ENCODE data around the gene AHSA1.
"Not testable (repeated sequence)": the region's sequence is repeated elsewhere in the genome, so short reads cannot be mapped to it uniquely, and the experiment has no call there.

AHSA1 gene

GRCh38 chr14:77457522-77458248 lies at the start of gene AHSA1, which contains the start of gene VIPAS39:
TSS of gene AHSA1 (plus strand) at chr14:77458093. CDS start at chr14:77458190, 97 bp downstream.
TSS of gene VIPAS39 (minus strand) at chr14:77457601. CDS start at chr14:77454102, 3,499 bp downstream.
- TF ChIP-seq FOXA1 (IDR thresholded peaks at IDR 0.05) (no peak), L3MBTL2 (conservative IDR thresholded peaks at IDR 0.05) (peak; percentile 65), ZNF384 (IDR thresholded peaks at IDR 0.05) (no peak), ARNT (IDR thresholded peaks at IDR 0.05) (no peak), CTBP1 (IDR thresholded peaks at IDR 0.05; ENCODE audit: borderline replicate concordance) (peak; percentile 9; the same call in 1 of the 2 replicates), LEF1 (IDR thresholded peaks at IDR 0.05; ENCODE audit: borderline replicate concordance) (no peak), HDGF (IDR thresholded peaks at IDR 0.05; ENCODE audit: borderline replicate concordance) (no peak), NFRKB (IDR thresholded peaks at IDR 0.05) (no peak), SP1 (IDR thresholded peaks at IDR 0.05) (no peak), TARDBP (IDR thresholded peaks at IDR 0.05) (no peak), FOXK2 (IDR thresholded peaks at IDR 0.05) (no peak), SUZ12 (IDR thresholded peaks at IDR 0.05) (peak; percentile 94), FOXM1 (IDR thresholded peaks at IDR 0.05; ENCODE audit: borderline replicate concordance) (no peak), BHLHE40 (IDR thresholded peaks at IDR 0.05; ENCODE audit: borderline replicate concordance) (no peak), ELF4 (IDR thresholded peaks at IDR 0.05) (peak; percentile 85)
- TF ChIP-seq, protein P1, sequence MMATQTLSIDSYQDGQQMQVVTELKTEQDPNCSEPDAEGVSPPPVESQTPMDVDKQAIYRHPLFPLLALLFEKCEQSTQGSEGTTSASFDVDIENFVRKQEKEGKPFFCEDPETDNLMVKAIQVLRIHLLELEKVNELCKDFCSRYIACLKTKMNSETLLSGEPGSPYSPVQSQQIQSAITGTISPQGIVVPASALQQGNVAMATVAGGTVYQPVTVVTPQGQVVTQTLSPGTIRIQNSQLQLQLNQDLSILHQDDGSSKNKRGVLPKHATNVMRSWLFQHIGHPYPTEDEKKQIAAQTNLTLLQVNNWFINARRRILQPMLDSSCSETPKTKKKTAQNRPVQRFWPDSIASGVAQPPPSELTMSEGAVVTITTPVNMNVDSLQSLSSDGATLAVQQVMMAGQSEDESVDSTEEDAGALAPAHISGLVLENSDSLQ (IDR thresholded peaks at IDR 0.05) = no peak
- ChIA-PET POLR2A (interaction anchor here (0.6 to 2.4 kb wide), 13 partner anchors 9 to 181 kb away, joined by 3 to 10 read pairs (median 4); partner anchors contain the start of genes GSTZ1, POMT2, SAMD15 and TMED8), CTCF (interaction anchor here (0.6 to 1.2 kb wide), 2 partner anchors 12 to 32 kb away, joined by 3 read pairs; no protein-coding TSS in a partner anchor)
- peak; percentile 92 for DNase-seq (ENCODE audit: extremely low spot score)

GRCh38 chr14:77409131-77409533 lies 48.8 kb upstream of the AHSA1 start:
- POLR2A ChIA-PET = no interaction called here
- CTCF ChIA-PET = no interaction called here
- DNase-seq (ENCODE audit: extremely low spot score) = no peak
- peak; percentile 44 for TF ChIP-seq L3MBTL2 (conservative IDR thresholded peaks at IDR 0.05)
- TF ChIP-seq CTBP1 (IDR thresholded peaks at IDR 0.05; ENCODE audit: borderline replicate concordance) = no peak

GRCh38 chr14:77415403-77416030 lies 42.4 kb upstream of the AHSA1 start:
- DNase-seq (ENCODE audit: extremely low spot score); POLR2A ChIA-PET: not testable (repeated sequence)
- CTCF ChIA-PET = interaction anchor here (0.6 kb wide), 1 partner anchor 242 kb away, joined by 5 read pairs; no protein-coding TSS in a partner anchor

DNA sequence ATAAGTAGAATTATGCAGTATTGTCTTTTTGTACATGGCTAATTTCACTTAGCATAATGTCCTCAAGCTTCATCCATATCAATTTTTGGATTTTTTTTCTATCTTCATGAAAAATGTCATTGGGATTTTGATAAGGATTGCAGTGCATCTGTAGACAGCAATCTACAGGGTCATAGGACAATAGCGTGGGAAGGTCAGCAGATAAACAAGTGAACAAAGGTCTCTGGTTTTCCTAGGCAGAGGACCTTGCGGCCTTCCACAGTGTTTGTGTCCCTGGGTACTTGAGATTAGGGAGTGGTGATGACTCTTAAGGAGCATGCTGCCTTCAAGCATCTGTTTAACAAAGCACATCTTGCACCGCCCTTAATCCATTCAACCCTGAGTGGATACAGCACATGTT lies 41.8 kb upstream of the AHSA1 start:
- DNase-seq (ENCODE audit: extremely low spot score); CTCF ChIA-PET; POLR2A ChIA-PET: not testable (repeated sequence)

DNA sequence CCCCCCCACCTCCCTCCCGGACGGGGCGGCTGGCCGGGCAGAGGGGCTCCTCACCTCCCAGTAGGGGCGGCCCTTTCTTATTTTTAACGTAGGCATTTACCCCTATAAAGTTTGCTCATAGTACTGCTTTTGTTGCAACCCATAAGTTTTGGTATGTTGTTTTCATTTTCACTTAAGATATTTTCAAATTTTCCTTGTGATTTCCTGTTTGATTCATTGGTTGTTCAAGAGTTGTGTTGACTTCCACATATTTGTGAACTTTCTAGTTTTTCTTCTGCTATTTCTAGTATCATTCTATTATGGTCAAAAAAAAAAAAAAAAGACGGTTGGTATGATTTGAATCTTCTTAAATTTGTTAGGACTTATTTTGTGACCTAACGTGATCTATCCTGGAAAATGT lies 41.1 kb upstream of the AHSA1 start:
- CTCF ChIA-PET = no interaction called here
- POLR2A ChIA-PET = no interaction called here
- DNase-seq (ENCODE audit: extremely low spot score) = no peak
- TF ChIP-seq SP1 (IDR thresholded peaks at IDR 0.05) (no peak), ELF4 (IDR thresholded peaks at IDR 0.05) (no peak), CTBP1 (IDR thresholded peaks at IDR 0.05; ENCODE audit: borderline replicate concordance) (no peak), ARNT (IDR thresholded peaks at IDR 0.05) (no peak), SUZ12 (IDR thresholded peaks at IDR 0.05) (no peak), BHLHE40 (IDR thresholded peaks at IDR 0.05; ENCODE audit: borderline replicate concordance) (no peak), FOXM1 (IDR thresholded peaks at IDR 0.05; ENCODE audit: borderline replicate concordance) (no peak), HDGF (IDR thresholded peaks at IDR 0.05; ENCODE audit: borderline replicate concordance) (no peak), LEF1 (IDR thresholded peaks at IDR 0.05; ENCODE audit: borderline replicate concordance) (no peak), NFRKB (IDR thresholded peaks at IDR 0.05) (no peak), FOXA1 (IDR thresholded peaks at IDR 0.05) (no peak), TARDBP (IDR thresholded peaks at IDR 0.05) (no peak), ZNF384 (IDR thresholded peaks at IDR 0.05) (no peak), L3MBTL2 (conservative IDR thresholded peaks at IDR 0.05) (no peak), FOXK2 (IDR thresholded peaks at IDR 0.05) (no peak)
- TF ChIP-seq, protein P1 (IDR thresholded peaks at IDR 0.05) = no peak

GRCh38 chr14:77421201-77421600 lies 36.7 kb upstream of the AHSA1 start:
- CTCF ChIA-PET = no interaction called here
- DNase-seq (ENCODE audit: extremely low spot score) = no peak
- no peak for TF ChIP-seq BHLHE40 (IDR thresholded peaks at IDR 0.05; ENCODE audit: borderline replicate concordance)
- TF ChIP-seq ZNF384 (IDR thresholded peaks at IDR 0.05) = no peak
- TF ChIP-seq ARNT (IDR thresholded peaks at IDR 0.05) = no peak
- no peak for TF ChIP-seq FOXA1 (IDR thresholded peaks at IDR 0.05)
- TF ChIP-seq CTBP1 (IDR thresholded peaks at IDR 0.05; ENCODE audit: borderline replicate concordance) = no peak
- no peak for TF ChIP-seq FOXK2 (IDR thresholded peaks at IDR 0.05)
- no peak for TF ChIP-seq ELF4 (IDR thresholded peaks at IDR 0.05)
- TF ChIP-seq HDGF (IDR thresholded peaks at IDR 0.05; ENCODE audit: borderline replicate concordance) = no peak
- no peak for TF ChIP-seq SUZ12 (IDR thresholded peaks at IDR 0.05)
- no peak for TF ChIP-seq L3MBTL2 (conservative IDR thresholded peaks at IDR 0.05)
- TF ChIP-seq, protein P1 (IDR thresholded peaks at IDR 0.05) = no peak
- no peak for TF ChIP-seq SP1 (IDR thresholded peaks at IDR 0.05)
- TF ChIP-seq LEF1 (IDR thresholded peaks at IDR 0.05; ENCODE audit: borderline replicate concordance) = no peak
- no peak for TF ChIP-seq TARDBP (IDR thresholded peaks at IDR 0.05)
- POLR2A ChIA-PET = interaction anchor here (1.1 kb wide), 1 partner anchor 17 kb away, joined by 3 read pairs; no protein-coding TSS in a partner anchor
